ENCODE measurements around the gene CMBL.
A peak's percentile ranks its signal among the peaks of the same experiment; 100 is the strongest.
"Not testable (repeated sequence)": the region's sequence is repeated elsewhere in the genome, so short reads cannot be mapped to it uniquely, and the experiment has no call there.

CMBL gene

GRCh38 chr5:10253390-10253789 is 54.3 kb downstream of the CMBL start:
- no peak for DNase-seq

- no peak for DNase-seq
Measured at GRCh38 chr5:10251405-10251804, 56.3 kb downstream of the CMBL start.

- DNase-seq = no peak
Measured at GRCh38 chr5:10250806-10251276, 56.9 kb downstream of the CMBL start.

GRCh38 chr5:10249948-10250805 is 57.5 kb downstream of the CMBL start, which contains the start of gene CCT5:
Gene CCT5 (plus strand): TSS chr5:10250280. CDS start chr5:10250341, 61 bp downstream.
- DNase-seq = peak; percentile 88

- no peak for DNase-seq
Measured at GRCh38 chr5:10248378-10249260, 59.1 kb downstream of the CMBL start.

- DNase-seq = not testable (repeated sequence)
Measured at GRCh38 chr5:10247217-10247616, 60.5 kb downstream of the CMBL start.

GRCh38 chr5:10246761-10247160 is 60.9 kb downstream of the CMBL start:
- DNase-seq = no peak

GRCh38 chr5:10244342-10244944 is 63.3 kb downstream of the CMBL start:
- DNase-seq = no peak

- no peak for DNase-seq
Measured at GRCh38 chr5:10243660-10244240, 64.0 kb downstream of the CMBL start.

GRCh38 chr5:10235350-10235749 is 72.4 kb downstream of the CMBL start:
- no peak for DNase-seq

GRCh38 chr5:10233505-10233904 is 74.2 kb downstream of the CMBL start:
- no peak for DNase-seq

- DNase-seq = no peak
Measured at GRCh38 chr5:10233011-10233410, 74.7 kb downstream of the CMBL start.

- DNase-seq = no peak
Measured at GRCh38 chr5:10232386-10232785, 75.3 kb downstream of the CMBL start.

GRCh38 chr5:10229306-10230048 is 78.2 kb downstream of the CMBL start:
- DNase-seq = no peak

GRCh38 chr5:10228288-10228687 is 79.4 kb downstream of the CMBL start:
- DNase-seq = no peak

Data from NK-92 treated with Interleukin-12 subunit alpha and Interleukin-12 subunit beta, amount 100 ng/mL, for 24 hours (cell line).